ENCODE data around the gene FHL5.

DNA sequence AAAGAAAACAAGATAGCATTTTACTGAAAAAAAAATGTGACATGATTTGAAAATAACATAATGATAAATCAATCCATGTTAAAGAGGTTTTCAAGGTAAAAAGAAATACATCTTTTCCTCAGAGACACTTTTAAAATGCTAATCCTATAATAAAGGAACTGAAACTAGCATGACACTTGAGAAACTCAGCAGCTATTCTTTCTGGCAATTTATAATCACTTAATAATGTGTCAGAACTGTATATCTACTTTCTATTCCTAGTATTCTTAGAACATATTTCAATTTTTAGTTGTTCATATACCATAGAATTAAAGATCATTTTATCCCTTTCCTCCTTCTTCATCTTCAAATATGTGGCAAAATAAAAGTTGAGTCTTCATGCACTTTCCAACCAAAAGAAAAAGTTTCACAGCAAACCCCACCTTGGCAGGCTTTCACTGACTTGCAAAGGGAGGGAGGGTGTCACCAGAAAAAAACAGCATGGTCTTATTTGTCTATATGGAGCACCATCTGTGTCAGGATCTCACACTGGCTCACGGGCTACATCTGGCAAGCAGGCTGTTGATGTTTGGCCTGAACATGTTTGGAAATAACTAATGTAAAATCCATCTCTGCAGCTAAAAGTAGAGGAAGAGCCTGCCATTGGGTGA, 48.5 kb downstream of the FHL5 start:
- TF ChIP-seq CTCF (IDR thresholded peaks at IDR 0.05 in 8 of 11, conservative IDR thresholded peaks at IDR 0.05 in 3 of 11): no peak
- no peak for TF ChIP-seq POLR2AphosphoS5 (IDR thresholded peaks at IDR 0.05)
- no peak for TF ChIP-seq POLR2A (IDR thresholded peaks at IDR 0.05)

Data from spleen (tissue), 7 donors.